ENCODE measurements around the gene ERAS. TPM values are rescaled to one million over a fixed set of nuclear protein-coding genes. Genes with fewer than 3 reads are reported as not detected.
A peak's percentile ranks its signal among the peaks of the same experiment; 100 is the strongest.
"Not testable (repeated sequence)": the region's sequence is repeated elsewhere in the genome, so short reads cannot be mapped to it uniquely, and the experiment has no call there.

ERAS gene
- total RNA-seq, 1 donor from 2014 or later: 0.36 TPM

DNA sequence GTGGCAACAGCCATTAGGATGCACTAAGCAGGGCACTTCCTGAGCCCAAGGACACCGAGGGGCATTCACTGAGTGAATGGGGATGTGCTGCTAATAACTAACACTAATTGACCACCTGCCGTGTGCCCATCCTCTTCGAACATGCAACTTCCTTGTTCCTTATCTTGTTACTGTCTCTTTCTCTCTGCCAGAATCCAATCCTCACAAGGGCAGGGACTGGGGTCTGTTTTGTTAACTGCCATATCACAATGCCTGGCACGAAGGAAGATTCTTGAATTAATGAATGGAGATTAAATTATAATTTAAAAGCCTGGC lies 1.3 kb downstream of the ERAS start:
- no peak for ATAC-seq
- intact Hi-C loops (cut with DNase I): no loop called here
- no peak for DNase-seq (ENCODE audit: low spot score)

GRCh38 chrX:48829016-48829735 lies 2.9 kb downstream of the ERAS start:
- no peak for DNase-seq (ENCODE audit: low spot score)
- ATAC-seq: no peak
- intact Hi-C loops (cut with DNase I): no loop called here

- intact Hi-C loops (cut with DNase I): no loop called here
- ATAC-seq: no peak
- DNase-seq (ENCODE audit: low spot score): no peak
These were observed 5.0 kb downstream of the ERAS start for GRCh38 chrX:48831136-48831908.

GRCh38 chrX:48831909-48832291 lies 5.6 kb downstream of the ERAS start:
- no peak for ATAC-seq
- intact Hi-C loops (cut with DNase I): no loop called here
- no peak for DNase-seq (ENCODE audit: low spot score)

- DNase-seq (ENCODE audit: low spot score): no peak
- intact Hi-C loops (cut with DNase I): no loop called here
- no peak for ATAC-seq
These were observed 7.3 kb downstream of the ERAS start for GRCh38 chrX:48833542-48834138.

- ATAC-seq: no peak
- intact Hi-C loops (cut with DNase I): no loop called here
- DNase-seq (ENCODE audit: low spot score): peak; percentile 7
These were observed 8.0 kb downstream of the ERAS start for GRCh38 chrX:48834383-48834709.

- intact Hi-C loops (cut with DNase I): no loop called here
- ATAC-seq: no peak
- DNase-seq (ENCODE audit: low spot score): peak; percentile 43
These were observed 9.4 kb downstream of the ERAS start, which contains the start of gene PCSK1N for GRCh38 chrX:48835524-48836329. TSS of gene PCSK1N (minus strand) at chrX:48835610. CDS start at chrX:48835532, 78 bp downstream.

DNA sequence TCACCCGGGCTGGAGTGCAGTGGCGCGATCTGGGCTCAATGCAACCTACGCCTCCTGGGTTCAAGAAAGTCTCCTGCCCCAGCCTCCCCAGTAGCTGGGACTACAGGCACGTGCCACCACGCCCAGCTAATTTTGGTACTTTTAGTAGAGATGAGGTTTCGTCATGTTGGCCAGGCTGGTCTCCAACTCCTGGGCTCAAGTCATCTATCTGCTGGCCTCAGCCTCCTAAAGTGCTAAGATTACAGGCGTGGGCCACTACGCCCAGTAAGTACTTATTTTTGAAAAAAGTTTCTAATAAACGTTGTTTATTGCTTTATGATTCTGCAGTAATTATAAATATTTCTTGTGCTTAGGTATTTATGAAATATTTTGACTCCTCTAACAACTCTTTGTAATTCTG lies 13.4 kb downstream of the ERAS start:
- no peak for DNase-seq (ENCODE audit: low spot score)
- intact Hi-C loops (cut with DNase I): no loop called here
- no peak for ATAC-seq

DNA sequence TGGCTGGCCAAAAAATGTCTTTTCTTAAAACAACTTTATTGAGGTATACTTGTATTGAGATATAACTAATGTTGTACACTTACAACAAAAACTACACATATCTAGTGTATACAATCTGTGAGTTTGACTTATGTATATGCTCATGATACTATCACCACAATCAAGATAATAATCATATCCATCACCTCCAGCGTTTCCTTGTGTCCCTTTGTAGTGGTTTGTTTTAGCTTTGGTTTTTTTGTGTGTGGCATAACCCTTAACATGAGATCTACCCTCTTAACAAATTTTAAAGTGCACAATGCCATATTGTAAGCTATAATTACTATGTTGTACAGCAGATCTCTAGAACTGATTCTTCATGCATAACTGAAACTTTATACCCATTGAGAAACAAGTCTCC lies 22.5 kb downstream of the ERAS start:
- ATAC-seq (no peak), DNase-seq (ENCODE audit: low spot score) (no peak)
- intact Hi-C loops (cut with DNase I): no loop called here

DNA sequence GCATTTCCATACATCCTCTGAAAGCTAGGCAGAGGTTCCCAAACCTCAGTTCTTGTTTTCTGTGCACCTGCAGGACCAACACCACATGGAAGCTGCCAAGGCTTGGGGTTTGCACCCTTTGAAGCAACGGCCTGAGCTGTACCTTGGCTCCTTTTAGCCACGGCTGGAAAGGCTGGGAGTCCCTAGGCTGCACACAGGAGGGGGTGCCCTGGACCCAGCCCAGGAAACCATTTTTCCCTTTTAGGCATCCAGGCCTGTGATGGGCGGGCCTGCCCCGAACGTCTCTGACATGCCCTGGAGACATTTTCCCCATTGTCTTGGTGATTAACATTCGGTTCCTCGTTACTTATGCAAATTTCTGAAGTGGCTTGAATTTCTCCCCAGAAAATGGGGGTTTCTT lies 26.5 kb downstream of the ERAS start:
- intact Hi-C loops (cut with DNase I): no loop called here
- DNase-seq (ENCODE audit: low spot score): no peak
- no peak for ATAC-seq

DNA sequence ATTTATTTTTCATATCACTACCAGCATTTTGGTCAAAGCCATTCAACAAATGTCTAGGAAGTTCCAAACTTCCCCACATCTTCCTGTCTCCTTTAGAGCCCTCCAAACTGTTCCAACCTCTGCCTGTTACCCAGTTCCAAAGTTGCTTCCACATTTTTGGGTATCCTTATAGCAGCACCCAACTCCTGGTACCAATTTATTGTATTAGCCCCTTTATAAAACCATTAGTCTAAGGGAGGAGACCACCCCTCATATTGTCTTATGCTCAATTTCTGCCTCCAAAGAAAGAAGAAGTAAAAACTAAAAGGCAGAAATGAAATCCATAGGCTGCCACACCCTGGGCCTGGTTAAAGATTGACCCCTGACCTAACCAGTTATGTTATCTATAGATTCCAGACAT lies 27.2 kb downstream of the ERAS start:
- ATAC-seq; DNase-seq (ENCODE audit: low spot score); intact Hi-C loops (cut with DNase I): not testable (repeated sequence)

- DNase-seq (ENCODE audit: low spot score); intact Hi-C loops (cut with DNase I); ATAC-seq: not testable (repeated sequence)
These were observed 27.9 kb downstream of the ERAS start for GRCh38 chrX:48854121-48854804.

- no peak for DNase-seq (ENCODE audit: low spot score)
- ATAC-seq: no peak
- intact Hi-C loops (cut with DNase I): no loop called here
These were observed 28.6 kb downstream of the ERAS start for GRCh38 chrX:48854898-48855297.

DNA sequence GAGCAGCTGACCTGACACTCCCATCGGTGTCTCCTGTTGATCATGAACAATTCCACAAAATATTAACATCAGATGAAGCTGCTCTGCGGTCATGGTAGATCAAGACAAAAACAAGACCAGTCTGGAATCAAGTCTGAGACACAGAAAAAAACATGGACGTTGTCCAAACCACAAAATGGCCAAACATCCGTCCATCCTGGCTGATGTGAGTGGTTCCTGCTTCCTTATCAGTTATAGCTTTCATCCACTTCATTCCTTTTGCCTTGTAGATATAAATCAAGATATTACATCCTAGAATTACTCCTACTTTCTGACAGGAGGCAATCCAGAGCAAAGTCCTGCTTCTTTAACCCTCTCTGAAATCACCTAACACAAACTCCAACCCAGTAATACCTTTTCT lies 37.9 kb downstream of the ERAS start:
- DNase-seq (ENCODE audit: low spot score) (no peak), ATAC-seq (peak; percentile 59)
- intact Hi-C loops (cut with DNase I): no loop called here

DNA sequence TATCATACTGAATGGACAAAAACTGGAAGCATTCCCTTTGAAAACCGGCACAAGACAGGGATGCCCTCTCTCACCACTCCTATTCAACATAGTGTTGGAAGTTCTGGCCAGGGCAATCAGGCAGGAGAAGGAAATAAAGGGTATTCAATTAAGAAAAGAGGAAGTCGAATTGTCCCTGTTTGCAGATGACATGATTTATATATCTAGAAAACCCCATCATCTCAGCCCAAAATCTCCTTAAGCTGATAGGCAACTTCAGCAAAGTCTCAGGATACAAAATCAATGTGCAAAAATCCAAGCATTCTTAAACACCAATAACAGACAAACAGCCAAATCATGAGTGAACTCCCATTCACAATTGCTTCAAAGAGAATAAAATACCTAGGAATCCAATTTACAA lies 45.7 kb downstream of the ERAS start:
- DNase-seq (ENCODE audit: low spot score); intact Hi-C loops (cut with DNase I); ATAC-seq: not testable (repeated sequence)

DNA sequence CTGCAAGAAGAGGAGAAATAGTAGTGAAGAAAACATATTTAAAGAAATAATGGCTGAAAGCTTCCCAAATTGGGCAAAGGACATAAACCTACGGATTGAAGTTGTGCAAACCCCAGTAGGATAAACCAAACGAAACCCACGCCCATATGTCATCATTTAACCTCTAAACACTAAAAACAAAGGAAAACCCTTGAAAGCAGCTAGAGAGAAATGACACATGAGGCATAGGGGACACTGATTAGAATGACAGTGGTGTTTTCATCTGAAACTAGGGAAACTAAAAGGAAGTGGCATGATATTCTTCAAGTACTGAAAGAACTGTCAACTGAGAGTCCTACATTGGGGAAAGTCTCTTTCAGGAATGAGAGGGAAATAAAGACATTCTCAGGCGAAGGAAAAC lies 50.6 kb downstream of the ERAS start:
- DNase-seq (ENCODE audit: low spot score); intact Hi-C loops (cut with DNase I); ATAC-seq: not testable (repeated sequence)
